NCI-H82 treated with DMSO at 0.1 percent for 48 hours (cell line): ENCODE data around the gene TCF7L2.
"Not testable (repeated sequence)": the region's sequence is repeated elsewhere in the genome, so short reads cannot be mapped to it uniquely, and the experiment has no call there.

Experiments
- DNase-seq: peaks from one replicate; lab custom pipeline; 2025; ENCODE audit not compliant: unreplicated experiment; lab: John Stamatoyannopoulos, UW

Gene TCF7L2

DNA sequence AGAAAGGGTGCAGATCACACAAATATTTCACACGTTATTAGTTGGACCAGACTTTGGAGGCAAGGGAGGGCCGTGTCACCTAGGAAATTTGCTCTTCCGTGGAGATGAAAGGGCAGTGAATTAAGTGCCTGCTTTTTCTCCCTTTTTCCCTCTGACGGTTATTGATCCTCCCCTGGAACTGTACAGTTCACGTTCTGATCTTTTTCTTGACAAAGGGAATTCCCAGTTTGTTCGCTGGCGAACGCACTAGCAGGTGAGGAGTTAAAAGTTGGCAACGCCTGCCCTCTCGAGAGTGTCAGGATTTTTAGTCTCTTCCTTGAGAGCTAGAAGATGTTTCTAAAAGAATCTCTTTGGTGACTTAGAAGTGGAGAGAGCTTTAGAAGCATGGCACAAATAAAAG is 111.5 kb downstream of the TCF7L2 start:
- DNase-seq: no peak

- no peak for DNase-seq
Observed at GRCh38 chr10:113063043-113063967, 113.3 kb downstream of the TCF7L2 start.

DNA sequence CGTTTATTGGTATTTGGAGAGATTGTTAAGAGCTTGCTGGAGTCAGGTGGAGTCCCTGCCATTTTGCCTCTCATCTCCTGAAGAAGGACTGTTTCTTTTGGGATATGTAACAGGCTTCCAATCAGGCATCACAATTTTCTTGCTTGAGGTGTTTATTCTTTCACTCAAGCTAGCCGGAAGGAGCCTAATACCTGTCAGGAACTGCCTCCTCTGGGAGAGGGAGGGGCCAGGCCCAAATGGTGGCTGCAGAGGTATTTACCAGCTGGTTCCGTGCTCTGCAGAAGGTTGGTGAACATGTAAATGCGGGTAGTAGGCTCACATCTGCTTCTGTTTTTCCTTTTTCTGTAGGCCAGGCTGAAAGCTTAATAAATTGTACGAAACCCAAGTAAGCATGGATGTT is 114.0 kb downstream of the TCF7L2 start:
- DNase-seq: no peak

- DNase-seq: not testable (repeated sequence)
Observed at GRCh38 chr10:113066120-113066519, 116.1 kb downstream of the TCF7L2 start.

- no peak for DNase-seq
Observed at GRCh38 chr10:113066561-113067312, 116.7 kb downstream of the TCF7L2 start.

- DNase-seq: no peak
Observed at GRCh38 chr10:113067501-113067900, 117.5 kb downstream of the TCF7L2 start.

GRCh38 chr10:113068178-113068890 is 118.3 kb downstream of the TCF7L2 start:
- DNase-seq: no peak

DNA sequence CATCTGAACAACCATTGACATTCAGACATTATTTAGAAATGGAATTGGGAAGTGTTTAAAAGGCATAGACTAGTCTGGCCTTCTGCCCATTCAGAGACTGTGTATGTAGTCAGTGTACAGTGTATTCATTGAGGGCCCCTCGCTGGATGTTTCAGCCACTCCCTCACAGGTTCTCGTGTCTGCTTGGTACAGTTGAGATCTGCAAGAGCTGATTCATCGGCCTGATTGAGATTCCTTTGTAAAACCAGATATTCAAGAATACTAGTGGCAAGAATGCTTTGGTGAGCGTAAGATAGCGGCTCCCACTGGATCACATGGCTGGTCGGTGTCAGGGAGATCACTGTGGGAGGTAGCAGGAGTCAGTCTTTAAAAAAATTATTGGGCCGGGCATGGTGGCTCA is 119.5 kb downstream of the TCF7L2 start:
- no peak for DNase-seq

DNA sequence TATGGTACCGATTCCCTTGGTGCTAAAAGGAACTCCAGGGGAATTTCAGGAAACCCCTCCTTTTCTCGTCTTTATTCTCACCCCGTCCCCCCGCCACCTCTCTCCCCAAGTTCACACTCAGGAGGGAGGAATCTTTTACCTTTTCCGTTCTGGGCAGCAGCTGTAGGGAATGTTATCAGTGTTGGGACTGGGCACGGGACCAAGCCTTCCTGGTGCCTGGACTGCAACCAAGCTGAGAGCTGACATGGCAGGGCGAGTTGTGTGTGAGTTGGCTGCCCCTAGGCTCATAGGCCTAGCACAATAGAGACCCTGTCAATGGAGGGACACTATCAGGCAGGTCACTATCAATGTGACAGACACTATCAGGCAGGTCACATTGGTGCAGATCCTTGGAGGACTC is 121.4 kb downstream of the TCF7L2 start:
- DNase-seq: no peak

DNA sequence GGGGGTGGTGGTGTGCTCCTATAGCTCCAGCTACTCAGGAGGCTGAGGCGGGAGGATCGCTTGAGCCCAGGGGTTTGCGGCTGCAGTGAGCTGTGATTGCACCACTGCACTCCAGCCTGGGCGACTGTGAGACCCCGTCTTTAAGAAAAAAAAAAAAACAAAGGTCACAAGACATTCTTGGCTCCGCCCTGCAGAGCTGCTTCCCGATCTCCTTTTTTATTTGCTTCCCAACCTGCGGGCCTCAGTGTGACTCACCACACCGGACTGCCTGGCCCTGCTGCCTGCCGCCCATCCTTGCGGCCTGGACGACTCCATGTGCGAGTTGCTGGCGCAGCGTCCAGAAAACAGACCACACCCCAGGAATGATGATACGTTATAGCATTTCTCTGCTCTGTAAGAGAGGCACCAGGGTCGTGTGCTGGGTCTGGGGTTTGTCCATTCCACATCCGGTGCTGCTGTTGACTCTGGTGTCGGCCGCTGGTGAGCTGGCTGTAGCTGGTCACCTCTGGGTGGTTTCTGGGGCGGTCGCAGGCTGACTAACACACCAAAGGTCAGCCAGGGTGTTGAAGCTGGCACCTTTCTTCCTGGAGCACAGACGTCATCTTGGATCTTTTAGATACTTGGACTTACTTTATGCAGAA is 123.6 kb downstream of the TCF7L2 start:
- DNase-seq: no peak

GRCh38 chr10:113076949-113077348 is 126.9 kb downstream of the TCF7L2 start:
- no peak for DNase-seq

DNA sequence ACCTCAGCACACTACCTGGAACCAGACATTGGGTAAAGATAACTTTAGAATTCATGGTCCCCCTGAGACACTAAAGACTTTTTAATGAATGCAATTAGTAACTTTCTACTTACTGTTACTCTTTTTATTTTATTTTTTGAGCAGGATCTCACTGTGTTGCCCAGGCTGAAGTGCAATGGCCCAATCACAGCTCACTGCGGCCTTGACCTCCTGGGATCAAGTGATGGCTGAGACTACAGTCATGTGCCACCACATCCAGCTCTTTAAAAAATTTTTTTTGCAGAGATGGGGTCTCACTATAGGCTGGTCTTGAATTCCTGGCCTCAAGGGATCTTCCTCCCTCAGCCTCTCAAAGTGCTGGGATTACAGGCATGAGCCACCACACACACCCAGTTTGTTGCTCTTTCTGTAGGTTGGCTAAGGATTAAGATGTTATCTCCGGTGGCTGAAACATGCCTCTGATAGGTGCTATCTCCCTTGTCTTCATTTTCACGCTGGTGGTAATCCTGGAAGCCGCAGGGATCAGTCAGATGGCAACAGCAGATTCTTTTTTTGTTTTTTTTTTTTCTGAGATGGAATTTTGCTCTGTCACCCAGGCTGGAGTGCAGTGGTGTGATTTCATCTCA is 128.3 kb downstream of the TCF7L2 start:
- no peak for DNase-seq

GRCh38 chr10:113080061-113080924 is 130.2 kb downstream of the TCF7L2 start:
- no peak for DNase-seq

- DNase-seq: no peak
Observed at GRCh38 chr10:113080925-113081229, 130.8 kb downstream of the TCF7L2 start.

DNA sequence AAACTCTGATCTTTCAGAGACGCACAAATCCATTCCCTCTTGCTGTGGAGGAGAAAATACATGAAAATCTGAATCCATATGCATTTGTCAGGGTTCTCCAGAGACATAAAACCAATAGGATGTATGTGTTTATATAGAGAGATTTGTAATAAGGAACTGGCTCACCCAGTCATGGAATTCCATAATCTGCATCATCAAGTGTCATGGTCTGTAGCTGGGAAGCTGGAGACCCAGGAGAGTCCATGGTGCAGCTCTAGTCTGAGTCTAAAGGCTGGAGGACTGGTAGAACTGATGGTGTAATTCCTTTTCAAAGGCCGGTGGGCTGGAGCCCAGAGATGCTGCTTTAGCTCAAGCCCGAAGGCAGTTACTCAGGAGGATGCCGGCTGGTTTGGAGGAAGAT is 134.0 kb downstream of the TCF7L2 start:
- no peak for DNase-seq

DNA sequence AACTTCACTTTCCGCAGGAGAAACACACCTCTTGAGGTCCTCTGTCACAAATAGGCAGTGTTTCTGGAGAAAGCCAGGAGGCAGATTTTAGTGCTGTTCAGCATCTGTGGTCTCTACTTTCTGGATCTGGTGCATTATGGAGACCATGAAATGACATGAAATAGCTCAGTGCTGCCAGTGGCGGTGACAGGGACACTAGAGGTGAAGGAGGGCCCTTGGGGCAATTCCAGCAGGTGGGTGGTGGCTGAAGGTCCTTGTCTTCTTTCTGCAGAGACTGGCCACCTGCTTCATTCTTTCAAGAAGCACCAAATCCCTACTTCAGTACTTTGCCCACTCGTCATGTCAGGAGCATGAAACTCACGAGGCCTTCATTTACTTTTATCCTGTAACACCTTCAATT is 135.7 kb downstream of the TCF7L2 start:
- DNase-seq: no peak

- no peak for DNase-seq
Observed at GRCh38 chr10:113086282-113086681, 136.2 kb downstream of the TCF7L2 start.

- no peak for DNase-seq
Observed at GRCh38 chr10:113087165-113088029, 137.3 kb downstream of the TCF7L2 start.

DNA sequence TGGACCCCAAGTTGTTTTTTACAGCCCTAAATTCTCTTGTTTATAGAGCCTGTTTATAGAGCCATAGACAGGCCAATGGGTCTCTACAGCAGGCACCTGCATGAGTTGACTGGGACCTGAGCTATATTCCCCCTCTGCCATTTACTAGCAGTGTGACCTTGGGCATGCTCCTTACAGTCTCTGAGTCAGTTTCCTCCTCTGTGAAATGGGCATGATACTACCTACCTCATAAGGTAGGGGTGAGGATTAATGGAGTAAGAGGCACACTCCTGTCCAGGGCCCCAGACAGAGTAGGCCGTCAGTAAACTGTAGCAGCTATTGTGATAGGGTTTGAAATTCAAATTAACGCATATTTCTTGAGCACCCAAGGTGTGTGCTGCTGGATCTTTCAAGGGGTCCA is 138.1 kb downstream of the TCF7L2 start:
- no peak for DNase-seq
